Left ventricle myocardium inferior (tissue), 1 donor: ENCODE measurements around the gene TRAF3IP3. TPM values are rescaled to one million over a fixed set of nuclear protein-coding genes. Genes with fewer than 3 reads are reported as not detected.
A peak's percentile ranks its signal among the peaks of the same experiment; 100 is the strongest.

Source experiments
- DNase-seq: peaks from one replicate; pipeline ENCODE4 v3.0.0-alpha.2; 2020
- H3K27ac ChIP-seq: fragments of 200-600 bp; replicated peaks from 2 replicates; pipeline ENCODE4 v1.8.0; 2021
- H3K27me3 ChIP-seq: fragments of 200-600 bp; 2 replicates; pipeline ENCODE4 v1.8.0; 2021; ENCODE audit warnings: low read depth
- H3K36me3 ChIP-seq: fragments of 200-600 bp; 2 replicates; pipeline ENCODE4 v1.8.0; 2021
- H3K4me1 ChIP-seq: fragments of 200-600 bp; 2 replicates; pipeline ENCODE4 v1.8.0; 2021
- H3K4me3 ChIP-seq: fragments of 200-600 bp; 2 replicates; pipeline ENCODE4 v1.8.0; 2021; ENCODE audit warnings: mild to moderate bottlenecking, moderate library complexity
- H3K9me3 ChIP-seq: fragments of 200-600 bp; replicated peaks from 2 replicates; pipeline ENCODE4 v1.8.0; 2021
- intact Hi-C: fragments of 100-400 bp; cut with micrococcal nuclease; formaldehyde crosslinking; loops from one replicate; pipeline ENCODE4 v1.11.0; 2022
- total RNA-seq: library from RNA; stranded (reverse); fragmentation: NEBNext Ultra II Directional; extraction: Animal tissue kit (Norgen Biotek cat#: 25700); gene quantifications from one replicate; pipeline ENCODE4 v1.2.1, GENCODE V29; 2021
- TF ChIP-seq, protein P1 (sequence below): fragments of 200-600 bp; IDR thresholded peaks from 2 replicates; pipeline ENCODE4 v1.8.0; 2021; ENCODE audit warnings: antibody characterized with exemption, mild to moderate bottlenecking, borderline replicate concordance
- donor health status: DM: no; HTN: yes; CAD: no; lungs with severe emphysema.

Gene TRAF3IP3
- total RNA-seq, 1 donor from 2014 or later = 1.2 TPM

DNA sequence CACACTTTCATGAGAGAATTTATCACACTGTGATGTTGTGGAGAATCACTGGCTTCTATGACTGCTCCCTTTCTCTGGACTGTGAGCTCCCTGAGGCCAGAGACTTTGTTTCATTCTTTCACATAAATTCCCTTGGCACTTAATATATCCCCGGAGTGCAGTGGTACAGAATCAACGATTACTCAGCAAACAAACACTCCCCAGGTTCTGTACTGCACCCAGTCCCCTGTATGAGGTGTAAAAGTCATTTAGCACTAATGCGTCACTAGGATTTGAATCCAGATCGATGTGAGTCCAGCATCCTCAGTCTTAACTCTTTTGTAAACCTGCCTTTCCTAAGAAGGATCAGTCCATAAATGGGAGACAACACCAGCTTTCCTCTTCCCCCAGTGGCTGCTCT, 65.1 kb downstream of the TRAF3IP3 start:
- TF ChIP-seq, protein P1, sequence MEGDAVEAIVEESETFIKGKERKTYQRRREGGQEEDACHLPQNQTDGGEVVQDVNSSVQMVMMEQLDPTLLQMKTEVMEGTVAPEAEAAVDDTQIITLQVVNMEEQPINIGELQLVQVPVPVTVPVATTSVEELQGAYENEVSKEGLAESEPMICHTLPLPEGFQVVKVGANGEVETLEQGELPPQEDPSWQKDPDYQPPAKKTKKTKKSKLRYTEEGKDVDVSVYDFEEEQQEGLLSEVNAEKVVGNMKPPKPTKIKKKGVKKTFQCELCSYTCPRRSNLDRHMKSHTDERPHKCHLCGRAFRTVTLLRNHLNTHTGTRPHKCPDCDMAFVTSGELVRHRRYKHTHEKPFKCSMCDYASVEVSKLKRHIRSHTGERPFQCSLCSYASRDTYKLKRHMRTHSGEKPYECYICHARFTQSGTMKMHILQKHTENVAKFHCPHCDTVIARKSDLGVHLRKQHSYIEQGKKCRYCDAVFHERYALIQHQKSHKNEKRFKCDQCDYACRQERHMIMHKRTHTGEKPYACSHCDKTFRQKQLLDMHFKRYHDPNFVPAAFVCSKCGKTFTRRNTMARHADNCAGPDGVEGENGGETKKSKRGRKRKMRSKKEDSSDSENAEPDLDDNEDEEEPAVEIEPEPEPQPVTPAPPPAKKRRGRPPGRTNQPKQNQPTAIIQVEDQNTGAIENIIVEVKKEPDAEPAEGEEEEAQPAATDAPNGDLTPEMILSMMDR = no peak
- no peaks in the 10 kb centered on the region for H3K36me3 ChIP-seq
- peaks cover 11% of the 10 kb centered on the region for H3K4me1 ChIP-seq
- H3K4me3 ChIP-seq = no peak overlapping the region
- intact Hi-C loops = no loop called here
- no peak overlapping the region for H3K27ac ChIP-seq
- no peak for DNase-seq
- H3K9me3 ChIP-seq = no peaks in the 10 kb centered on the region
- H3K27me3 ChIP-seq = peaks cover 16% of the 10 kb centered on the region

DNA sequence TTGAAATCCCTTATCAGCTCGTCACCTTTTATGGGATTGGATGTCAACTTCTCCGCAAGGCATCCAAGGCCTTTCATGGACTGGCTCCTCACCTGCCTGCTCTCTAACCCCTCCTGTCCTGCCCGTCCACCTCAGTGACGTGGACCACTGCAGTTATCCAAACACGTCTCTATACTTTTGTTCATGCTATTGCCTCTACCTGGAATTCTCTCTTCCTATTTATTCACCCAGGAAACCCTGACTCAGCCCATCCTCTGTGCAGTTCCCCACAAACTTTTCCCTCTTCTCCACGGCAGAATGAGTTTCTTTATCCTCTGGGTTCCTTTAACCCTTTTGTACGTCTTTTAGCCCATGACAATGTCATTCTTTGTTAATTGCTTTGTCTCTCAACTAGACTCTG, 66.9 kb downstream of the TRAF3IP3 start:
- intact Hi-C loops = no loop called here
- TF ChIP-seq, protein P1 = no peak
- no peak for DNase-seq
- Histone ChIP-seq H3K4me1 (peaks cover 17% of the 10 kb centered on the region), H3K4me3 (no peak overlapping the region), H3K36me3 (no peaks in the 10 kb centered on the region), H3K27ac (no peak overlapping the region), H3K27me3 (peaks cover 13% of the 10 kb centered on the region), H3K9me3 (no peaks in the 10 kb centered on the region)

DNA sequence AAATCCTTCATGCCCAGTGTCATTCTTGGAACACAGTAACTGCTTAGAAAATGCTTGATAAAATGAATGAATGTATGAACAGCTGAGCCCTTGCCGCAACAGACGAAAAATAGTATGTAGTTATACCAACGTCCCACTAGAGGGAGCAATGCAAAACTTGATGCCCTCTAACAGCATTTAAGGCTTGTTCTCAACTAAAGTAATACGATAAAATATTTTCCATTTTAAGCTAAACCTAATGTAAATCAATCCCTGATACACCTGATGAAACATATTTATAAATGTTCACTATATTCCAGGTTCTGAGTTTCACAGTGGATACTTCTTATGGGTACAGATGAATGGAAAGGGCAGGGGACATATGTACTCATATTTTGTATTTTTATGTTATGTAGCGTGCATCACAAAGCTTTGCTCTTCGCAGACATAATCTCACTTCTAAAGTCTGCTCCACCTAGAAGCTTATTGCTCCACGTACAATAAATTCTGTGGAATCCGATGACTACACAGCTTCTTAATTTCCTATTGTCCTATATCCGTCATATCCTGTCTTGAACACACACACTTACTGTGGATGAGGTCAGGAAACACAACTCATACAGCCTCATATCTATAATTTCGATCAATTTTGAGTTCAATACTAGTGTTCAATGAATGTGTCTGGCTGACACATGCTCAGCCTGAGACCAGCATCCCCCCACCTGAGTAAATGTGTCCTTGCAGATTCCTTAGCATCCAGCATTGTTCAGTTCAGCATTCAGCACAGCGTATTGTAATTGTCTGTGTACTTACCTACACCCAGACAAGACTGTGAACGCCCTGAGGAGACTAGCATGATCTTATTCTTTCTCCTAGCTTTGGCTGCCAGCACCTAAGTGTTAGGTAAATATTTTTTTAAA, 67.5 kb downstream of the TRAF3IP3 start:
- peak overlapping the region; percentile 67 for H3K27ac ChIP-seq
- H3K4me3 ChIP-seq = peak overlapping the region; percentile 35
- peaks cover 23% of the 10 kb centered on the region for H3K4me1 ChIP-seq
- peaks cover 12% of the 10 kb centered on the region for H3K27me3 ChIP-seq
- H3K36me3 ChIP-seq = no peaks in the 10 kb centered on the region
- TF ChIP-seq, protein P1 = peak; percentile 83
- no peaks in the 10 kb centered on the region for H3K9me3 ChIP-seq
- intact Hi-C loops = no loop called here
- no peak for DNase-seq

DNA sequence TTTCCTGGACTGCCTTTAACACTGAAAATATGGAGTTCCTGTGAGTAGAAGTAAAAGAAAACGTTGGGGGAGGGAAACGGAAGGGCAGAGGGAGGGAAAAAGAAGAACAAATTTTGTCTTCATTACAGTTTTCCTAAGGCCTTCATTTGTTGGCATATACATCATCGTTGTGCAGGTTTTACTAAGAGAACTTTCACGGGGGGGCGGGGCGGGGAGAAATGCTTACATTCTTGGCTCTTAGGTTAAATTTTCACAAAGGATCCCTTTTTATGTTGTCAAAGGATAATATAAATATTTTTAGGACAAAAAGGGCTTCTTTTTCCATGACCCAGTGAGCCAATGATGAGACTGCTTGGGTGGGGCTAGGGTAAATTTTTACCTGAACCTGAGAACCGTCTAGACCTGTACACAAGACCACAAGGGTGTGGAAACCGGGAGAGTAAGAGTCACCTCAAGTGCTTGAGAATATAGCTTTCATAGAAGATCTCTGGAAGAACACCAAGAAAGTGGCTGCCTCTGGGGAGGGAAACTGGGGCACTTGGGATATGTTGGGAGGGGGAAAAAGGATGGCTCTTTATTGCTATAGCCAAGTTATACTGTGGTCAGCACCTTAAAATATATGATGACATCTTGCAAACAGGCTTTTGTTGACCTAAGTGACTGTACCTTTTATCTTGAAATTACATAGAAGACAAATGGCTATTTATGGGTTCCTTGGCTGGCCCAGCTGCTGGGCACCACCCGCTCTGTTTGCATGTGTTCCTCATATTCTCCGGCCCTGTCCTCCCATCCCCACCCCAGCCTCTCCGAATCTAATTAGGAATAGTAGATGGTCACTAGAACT, 70.0 kb downstream of the TRAF3IP3 start:
- TF ChIP-seq, protein P1 = no peak
- Histone ChIP-seq H3K9me3 (no peaks in the 10 kb centered on the region), H3K36me3 (peaks cover 5% of the 10 kb centered on the region), H3K27ac (no peak overlapping the region), H3K4me3 (no peak overlapping the region), H3K4me1 (peaks cover 41% of the 10 kb centered on the region), H3K27me3 (no peaks in the 10 kb centered on the region)
- intact Hi-C loops = no loop called here
- DNase-seq = no peak

DNA sequence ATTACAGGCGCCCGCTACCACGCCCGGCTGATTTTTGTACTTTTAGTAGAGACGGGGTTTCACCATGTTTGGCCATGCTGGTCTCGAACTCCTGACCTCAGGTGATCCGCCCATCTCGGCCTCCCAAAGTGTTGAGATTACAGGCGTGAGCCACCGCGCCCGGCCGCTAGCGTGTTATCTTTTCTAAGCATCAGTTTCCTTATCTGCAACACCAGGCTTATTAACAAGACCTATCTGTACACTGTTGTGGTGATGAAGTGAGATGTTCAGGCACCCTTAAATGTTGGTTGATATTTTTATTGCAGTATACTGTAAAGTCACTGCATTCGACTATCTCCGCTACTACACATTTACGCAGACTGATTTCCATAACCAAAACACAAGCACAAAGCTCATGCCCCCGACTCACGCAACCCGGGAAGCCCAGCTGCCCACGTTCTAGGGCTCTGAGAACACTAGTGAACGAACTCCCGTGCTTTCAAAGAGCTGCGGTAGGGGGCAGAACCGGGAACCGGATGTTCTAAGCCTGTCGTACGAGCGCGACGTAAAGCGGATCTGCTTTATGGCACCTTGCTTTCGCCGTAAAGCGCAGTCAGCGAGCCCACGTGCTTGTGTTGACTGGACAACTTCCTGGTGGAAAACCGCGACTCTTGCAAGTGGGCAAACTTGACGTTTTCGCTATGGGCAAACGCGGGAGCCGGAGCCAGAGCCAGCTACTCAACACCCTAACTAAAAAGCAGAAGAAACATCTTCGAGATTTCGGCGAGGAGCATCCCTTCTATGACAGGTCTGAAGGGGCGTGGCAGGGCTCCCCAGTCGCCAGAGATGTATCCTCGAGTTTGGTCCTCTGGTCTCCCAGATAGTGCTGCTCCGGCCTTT, 71.8 kb downstream of the TRAF3IP3 start, which contains the start of gene UTP25:
UTP25 (plus strand) TSS at position 589 of the 879 bp plus-strand sequence; CDS start at position 681, 92 bp downstream.
- peak; percentile 93 for DNase-seq
- peaks cover 24% of the 10 kb centered on the region for H3K36me3 ChIP-seq
- no peaks in the 10 kb centered on the region for H3K9me3 ChIP-seq
- peaks cover 41% of the 10 kb centered on the region for H3K4me1 ChIP-seq
- H3K27me3 ChIP-seq = no peaks in the 10 kb centered on the region
- H3K27ac ChIP-seq = peak within 1 kb of the TSS; percentile 79
- intact Hi-C loops = no loop called here
- H3K4me3 ChIP-seq = peak within 1 kb of the TSS; percentile 89
- TF ChIP-seq, protein P1 = peak; percentile 81
